Nephron progenitor cell (in vitro differentiated cells): ENCODE results near the gene SPRN.
"Not testable (repeated sequence)": the region's sequence is repeated elsewhere in the genome, so short reads cannot be mapped to it uniquely, and the experiment has no call there.

ENCODE experiments used
- DNase-seq: peaks from one replicate; pipeline ENCODE4 v3.0.0; 2021
- H3K27ac Mint-ChIP-seq: 2 replicates; pipeline ENCODE4 v1.8.0; 2021; ENCODE audit warnings: mild to moderate bottlenecking, moderate library complexity, mixed read lengths
- H3K27me3 Mint-ChIP-seq: 2 replicates; pipeline ENCODE4 v1.8.0; 2021; ENCODE audit warnings: mild to moderate bottlenecking, low read depth, mixed read lengths; ENCODE audit not compliant: poor library complexity
- H3K36me3 Mint-ChIP-seq: 2 replicates; pipeline ENCODE4 v1.8.0; 2021; ENCODE audit warnings: low read depth, mixed read lengths
- H3K4me1 Mint-ChIP-seq: 2 replicates; pipeline ENCODE4 v1.8.0; 2021; ENCODE audit warnings: mixed read lengths
- H3K4me3 Mint-ChIP-seq: 2 replicates; pipeline ENCODE4 v1.8.0; 2021; ENCODE audit warnings: mild to moderate bottlenecking, moderate library complexity, mixed read lengths
- H3K9me3 Mint-ChIP-seq: 2 replicates; pipeline ENCODE4 v1.8.0; 2021; ENCODE audit warnings: mild to moderate bottlenecking, moderate library complexity, mixed read lengths
- CTCF ChIP-seq: fragments of 200-600 bp; sonication (generic); IDR thresholded peaks from 2 replicates; pipeline ENCODE4 v1.5.0; 2021; ENCODE audit warnings: antibody characterized with exemption

Gene SPRN

GRCh38 chr10:133429571-133429970 is 5.1 kb upstream of the SPRN start:
- peaks cover 20% of the 10 kb centered on the region for H3K9me3 Mint-ChIP-seq
- not testable (repeated sequence) for H3K4me3 Mint-ChIP-seq, H3K27ac Mint-ChIP-seq, H3K4me1 Mint-ChIP-seq, H3K36me3 Mint-ChIP-seq, DNase-seq, H3K27me3 Mint-ChIP-seq

DNA sequence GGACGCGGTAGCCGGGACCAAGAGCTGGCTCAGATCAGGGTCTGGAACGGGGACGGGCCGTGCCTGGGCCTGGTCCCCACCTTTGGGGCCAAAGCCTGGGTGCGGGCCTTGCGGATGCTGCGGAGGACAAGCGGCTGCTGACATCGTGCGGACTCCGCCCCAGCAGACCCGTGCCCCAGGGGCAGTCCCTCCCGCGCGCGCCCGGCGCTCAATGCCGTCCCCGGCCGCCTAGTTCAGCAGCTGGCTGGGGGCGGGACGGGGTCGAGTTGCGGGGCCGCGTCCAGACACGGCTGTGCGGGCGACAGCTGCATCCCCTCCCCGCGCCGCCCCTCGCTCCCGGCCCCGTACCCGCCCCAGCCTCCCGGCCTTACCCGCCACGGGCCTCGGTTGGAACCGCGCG is 323 bp downstream of the SPRN start:
- H3K36me3 Mint-ChIP-seq, H3K27ac Mint-ChIP-seq, H3K4me1 Mint-ChIP-seq, H3K4me3 Mint-ChIP-seq: not testable (repeated sequence)
- Mint-ChIP-seq H3K27me3 (peaks cover 33% of the 10 kb centered on the region), H3K9me3 (peaks cover 12% of the 10 kb centered on the region)
- DNase-seq: peak; percentile 33

DNA sequence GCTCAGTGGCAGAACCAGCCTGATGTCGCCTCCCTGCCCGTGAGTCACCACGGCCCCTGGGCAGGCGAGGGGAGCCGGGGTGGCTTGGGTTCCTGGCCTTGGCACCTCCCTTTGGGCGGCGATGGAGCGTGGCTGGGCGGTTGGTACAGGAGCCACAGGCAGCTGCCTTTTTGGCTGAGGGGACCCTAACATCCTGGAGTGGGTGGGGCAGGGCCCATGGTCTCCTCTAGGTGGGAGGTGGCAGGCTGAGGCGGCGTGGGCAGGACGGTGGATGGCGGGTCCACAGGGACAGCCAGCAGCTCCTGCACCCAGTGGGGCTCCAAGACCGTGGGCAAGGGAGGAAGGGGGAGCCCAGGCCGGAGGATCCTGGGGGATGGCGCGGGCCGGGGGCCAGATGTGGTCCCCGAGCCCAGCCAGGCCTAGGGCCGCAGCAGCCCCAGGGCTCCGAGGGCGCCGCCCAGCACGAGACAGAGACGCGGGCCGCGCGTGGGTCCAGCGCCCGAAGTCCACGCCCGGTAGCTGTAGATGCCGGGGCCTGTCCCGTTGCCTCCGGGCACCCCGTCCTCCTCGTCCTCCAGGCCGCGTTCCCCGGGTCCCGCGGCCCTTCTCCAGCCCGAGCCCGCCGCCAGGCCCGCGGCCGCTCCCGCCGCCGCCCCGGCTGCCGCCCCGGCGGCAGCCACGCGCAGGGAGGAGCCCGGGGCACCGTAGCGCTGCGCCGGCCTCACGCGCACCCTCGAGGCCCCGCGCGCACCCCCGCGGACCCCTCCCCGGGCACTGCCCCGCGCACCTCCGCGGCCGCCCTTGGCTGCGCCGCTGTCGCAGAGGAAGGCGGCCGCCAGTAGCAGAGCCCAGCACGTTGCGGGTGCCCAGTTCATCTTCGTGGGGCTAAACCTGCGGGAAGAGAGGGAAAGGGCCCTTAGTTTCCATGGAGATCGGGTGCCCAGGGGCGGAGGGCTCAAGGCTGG is 1.3 kb downstream of the SPRN start:
- peaks cover 33% of the 10 kb centered on the region for H3K27me3 Mint-ChIP-seq
- H3K4me3 Mint-ChIP-seq: peak overlapping the region; percentile 60
- H3K9me3 Mint-ChIP-seq: peaks cover 1% of the 10 kb centered on the region
- no peak overlapping the region for H3K27ac Mint-ChIP-seq
- H3K4me1 Mint-ChIP-seq: no peaks in the 10 kb centered on the region
- TF ChIP-seq CTCF: no peak
- peaks cover 15% of the 10 kb centered on the region for H3K36me3 Mint-ChIP-seq
- peak; percentile 46 for DNase-seq

DNA sequence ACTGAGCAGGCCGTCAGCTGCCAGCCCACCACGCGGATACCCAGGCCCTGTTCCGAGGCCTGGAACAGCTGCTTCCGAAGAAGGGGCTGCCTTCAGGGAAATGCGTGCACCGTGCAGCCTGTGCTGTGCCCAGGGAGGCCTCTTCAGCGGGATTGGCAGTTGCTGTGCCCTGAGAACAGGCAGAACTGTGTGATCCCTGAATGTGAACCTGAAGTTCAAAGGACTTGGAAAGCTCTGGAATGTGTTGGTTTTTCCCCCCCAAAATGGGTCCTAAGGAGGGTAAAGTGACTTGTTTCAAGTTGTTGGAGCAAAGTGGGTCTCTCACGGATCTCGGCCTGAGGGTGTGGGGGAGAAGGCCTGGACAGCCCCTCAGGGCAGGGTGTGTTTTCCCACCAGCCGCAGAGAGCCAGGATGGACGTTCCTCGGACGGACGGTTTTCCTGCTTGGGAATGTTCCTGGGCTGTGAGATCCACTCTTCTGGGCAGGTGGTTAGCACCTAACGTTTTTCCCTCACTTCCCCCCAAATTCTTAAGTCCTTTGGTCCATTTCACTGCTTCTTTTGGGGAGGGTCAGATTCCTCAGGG is 2.1 kb downstream of the SPRN start:
- Mint-ChIP-seq H3K36me3 (peaks cover 17% of the 10 kb centered on the region), H3K27ac (no peak overlapping the region), H3K9me3 (no peaks in the 10 kb centered on the region), H3K4me1 (no peaks in the 10 kb centered on the region), H3K4me3 (peak overlapping the region; percentile 32), H3K27me3 (peaks cover 33% of the 10 kb centered on the region)
- DNase-seq: no peak
- TF ChIP-seq CTCF: no peak

- peaks cover 17% of the 10 kb centered on the region for H3K36me3 Mint-ChIP-seq
- no peak overlapping the region for H3K27ac Mint-ChIP-seq
- H3K27me3 Mint-ChIP-seq: peaks cover 33% of the 10 kb centered on the region
- TF ChIP-seq CTCF: no peak
- no peaks in the 10 kb centered on the region for H3K9me3 Mint-ChIP-seq
- H3K4me3 Mint-ChIP-seq: no peak overlapping the region
- DNase-seq: no peak
- no peaks in the 10 kb centered on the region for H3K4me1 Mint-ChIP-seq
Measured at GRCh38 chr10:133421336-133422222, 2.8 kb downstream of the SPRN start.

DNA sequence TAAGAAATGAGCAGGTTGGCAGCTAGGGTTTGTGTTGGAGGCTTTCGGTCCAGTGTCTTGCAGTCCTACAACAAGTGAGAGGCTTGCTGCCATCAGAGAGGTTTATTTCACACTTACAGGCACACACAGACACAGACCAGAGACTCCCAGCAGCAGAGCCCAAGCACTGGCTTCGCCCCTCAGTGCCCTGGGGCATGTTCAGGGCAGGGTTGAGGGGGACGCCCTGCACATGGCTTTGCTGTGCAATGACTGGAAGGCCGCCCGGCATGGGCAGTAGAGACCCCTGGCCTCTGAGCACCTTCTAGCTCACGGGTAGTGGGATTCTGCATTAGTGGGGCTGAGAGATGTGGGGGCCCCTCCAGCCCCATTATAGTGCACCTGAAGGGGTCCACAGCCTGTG is 3.8 kb downstream of the SPRN start:
- no peak for DNase-seq
- Mint-ChIP-seq H3K4me3 (no peak overlapping the region), H3K27me3 (peaks cover 33% of the 10 kb centered on the region), H3K27ac (no peak overlapping the region), H3K4me1 (no peaks in the 10 kb centered on the region), H3K9me3 (peaks cover 8% of the 10 kb centered on the region), H3K36me3 (peaks cover 25% of the 10 kb centered on the region)
- no peak for TF ChIP-seq CTCF
